ENCODE measurements around the gene MUC16. TPM values are rescaled to one million over a fixed set of nuclear protein-coding genes. Genes with fewer than 3 reads are reported as not detected.

The MUC16 gene
- total RNA-seq, 2 experiments from 2014 or later = 0.03 to 0.09 TPM

DNA sequence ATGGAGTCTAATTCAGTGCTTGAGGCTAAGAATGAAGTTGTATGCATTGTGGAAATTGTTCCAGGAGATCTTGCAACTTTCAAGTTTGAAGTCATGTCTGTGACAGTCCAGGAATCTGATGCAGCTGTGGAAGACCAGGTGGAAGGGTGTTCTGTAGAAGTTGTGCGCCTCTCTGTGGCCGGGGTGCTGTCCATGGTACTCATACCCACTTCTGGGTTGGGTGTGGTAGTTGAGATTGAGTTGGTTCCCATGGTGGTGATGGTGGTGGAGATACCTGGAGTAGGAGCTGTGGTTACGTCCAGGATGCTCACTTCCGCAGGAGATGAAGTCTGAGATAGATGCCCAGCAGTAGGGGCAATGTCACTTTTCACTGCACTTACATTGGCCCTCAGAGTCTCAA is 44.3 kb downstream of the MUC16 start:
- Mint-ChIP-seq H3K9me3 (peaks cover 2% of the 10 kb centered on the region), H3K27me3 (no peaks in the 10 kb centered on the region), H3K4me3 (no peak overlapping the region), H3K4me1 (no peaks in the 10 kb centered on the region), H3K36me3 (no peaks in the 10 kb centered on the region), H3K27ac (no peak overlapping the region)
- ATAC-seq (ENCODE audit: low read depth) (no peak), DNase-seq (no peak)
- POLR2A ChIA-PET = no interaction called here

Other genes starting within 250 kb of the MUC16 start
- gene ZNF558, start 178.1 kb downstream of the MUC16 start, total RNA-seq = 10 to 100 TPM; 35.0 to 36.4 TPM
- gene MBD3L1, start 178.0 kb downstream of the MUC16 start, total RNA-seq = not detected
- not detected for gene OR1M1, start 76.7 kb upstream of the MUC16 start, total RNA-seq
- not detected for gene OR7G2, start 97.1 kb upstream of the MUC16 start, total RNA-seq
- gene OR7G1, start 105.4 kb upstream of the MUC16 start, total RNA-seq = not detected
- gene OR7G3, start 116.5 kb upstream of the MUC16 start, total RNA-seq = not detected
- gene ZNF317, start 130.0 kb upstream of the MUC16 start, total RNA-seq = 10 to 100 TPM; 49.7 to 50.0 TPM
- gene OR7D2, start 168.6 kb upstream of the MUC16 start, total RNA-seq = not detected
- not detected for gene OR7D4, start 209.2 kb upstream of the MUC16 start, total RNA-seq
- not detected for gene OR7E24, start 240.5 kb upstream of the MUC16 start, total RNA-seq